AG09309 (cell line): Measurements from ENCODE around the gene IL10RB.

Experiments used
- DNase-seq: peaks from one replicate; pipeline ENCODE4 v3.0.0-alpha.2; 2010; ENCODE audit warnings: low read depth
- H3K4me3 ChIP-seq: 2 replicates; pipeline ENCODE4 v1.5.1; 2011; ENCODE audit warnings: mild to moderate bottlenecking, low read depth, low read length, moderate library complexity; ENCODE audit not compliant: control insufficient read depth
- TF ChIP-seq, protein P1 (sequence below): IDR thresholded peaks from 2 replicates; pipeline ENCODE4 v1.5.1; 2011; ENCODE audit warnings: mild to moderate bottlenecking, low read depth, low read length, inconsistent platforms; ENCODE audit not compliant: insufficient read depth, control insufficient read depth; ENCODE audit errors: missing control alignments

The IL10RB gene

DNA sequence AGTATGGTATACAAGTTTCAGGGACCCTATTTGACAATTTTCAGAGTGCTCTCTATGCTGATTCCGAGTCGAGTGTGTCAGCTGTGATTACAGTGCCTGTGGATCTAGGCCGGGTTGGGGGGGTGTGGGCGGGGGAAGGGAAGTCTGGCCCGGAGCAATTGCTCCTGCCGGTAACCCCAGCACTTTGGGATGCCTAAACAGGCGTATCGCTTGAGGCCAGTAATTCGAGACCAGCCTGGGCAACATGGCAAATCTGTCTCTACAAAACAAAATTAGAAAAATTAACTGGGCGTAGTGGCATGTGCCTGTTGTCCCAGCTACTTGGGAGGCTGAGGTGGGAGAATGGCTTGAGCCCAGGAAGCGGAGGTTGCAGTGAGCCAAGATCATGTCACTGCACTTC lies 1.6 kb upstream of the IL10RB start:
- H3K4me3 ChIP-seq = no peak overlapping the region
- TF ChIP-seq, protein P1, sequence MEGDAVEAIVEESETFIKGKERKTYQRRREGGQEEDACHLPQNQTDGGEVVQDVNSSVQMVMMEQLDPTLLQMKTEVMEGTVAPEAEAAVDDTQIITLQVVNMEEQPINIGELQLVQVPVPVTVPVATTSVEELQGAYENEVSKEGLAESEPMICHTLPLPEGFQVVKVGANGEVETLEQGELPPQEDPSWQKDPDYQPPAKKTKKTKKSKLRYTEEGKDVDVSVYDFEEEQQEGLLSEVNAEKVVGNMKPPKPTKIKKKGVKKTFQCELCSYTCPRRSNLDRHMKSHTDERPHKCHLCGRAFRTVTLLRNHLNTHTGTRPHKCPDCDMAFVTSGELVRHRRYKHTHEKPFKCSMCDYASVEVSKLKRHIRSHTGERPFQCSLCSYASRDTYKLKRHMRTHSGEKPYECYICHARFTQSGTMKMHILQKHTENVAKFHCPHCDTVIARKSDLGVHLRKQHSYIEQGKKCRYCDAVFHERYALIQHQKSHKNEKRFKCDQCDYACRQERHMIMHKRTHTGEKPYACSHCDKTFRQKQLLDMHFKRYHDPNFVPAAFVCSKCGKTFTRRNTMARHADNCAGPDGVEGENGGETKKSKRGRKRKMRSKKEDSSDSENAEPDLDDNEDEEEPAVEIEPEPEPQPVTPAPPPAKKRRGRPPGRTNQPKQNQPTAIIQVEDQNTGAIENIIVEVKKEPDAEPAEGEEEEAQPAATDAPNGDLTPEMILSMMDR = no peak
- no peak for DNase-seq

DNA sequence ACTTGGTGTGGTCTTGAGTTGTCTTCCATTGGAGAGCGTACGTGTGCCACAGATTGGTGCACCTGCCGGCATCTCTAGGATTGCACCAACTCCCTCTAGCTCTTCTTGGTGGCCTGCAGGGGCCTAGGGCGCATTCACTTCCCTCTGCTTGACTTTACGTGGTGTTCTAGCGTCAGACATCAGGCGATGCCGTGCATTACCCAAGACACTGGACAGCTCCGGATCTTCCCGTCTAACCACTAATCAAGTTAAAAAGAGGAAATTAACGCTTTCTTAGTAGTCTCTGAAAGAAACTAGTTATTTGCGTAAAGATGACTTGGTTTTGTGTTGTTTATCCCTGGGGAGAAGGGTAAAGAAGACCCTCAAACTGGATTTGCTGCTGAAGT lies 510 bp upstream of the IL10RB start:
- TF ChIP-seq, protein P1 = no peak
- H3K4me3 ChIP-seq = peak overlapping the region; percentile 93
- no peak for DNase-seq

DNA sequence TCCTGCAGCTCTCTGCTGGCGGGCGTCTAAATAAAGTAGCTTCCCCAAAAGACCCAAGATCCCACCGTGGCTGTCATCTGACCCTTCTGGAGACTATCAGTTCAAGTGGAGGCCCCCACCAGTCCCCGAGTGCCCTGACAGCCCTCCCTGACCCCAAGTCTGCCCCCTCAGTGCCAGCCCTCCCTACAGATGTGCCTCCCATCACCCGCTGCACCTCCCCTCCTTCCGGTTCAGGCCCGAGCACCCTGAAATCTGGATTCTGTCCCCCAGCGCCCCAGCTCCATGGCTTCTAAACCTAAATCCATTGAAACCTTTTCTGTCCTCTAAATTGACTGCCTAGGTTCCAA lies 595 bp downstream of the IL10RB start:
- H3K4me3 ChIP-seq = peak overlapping the region; percentile 93
- DNase-seq = no peak
- TF ChIP-seq, protein P1 = no peak

DNA sequence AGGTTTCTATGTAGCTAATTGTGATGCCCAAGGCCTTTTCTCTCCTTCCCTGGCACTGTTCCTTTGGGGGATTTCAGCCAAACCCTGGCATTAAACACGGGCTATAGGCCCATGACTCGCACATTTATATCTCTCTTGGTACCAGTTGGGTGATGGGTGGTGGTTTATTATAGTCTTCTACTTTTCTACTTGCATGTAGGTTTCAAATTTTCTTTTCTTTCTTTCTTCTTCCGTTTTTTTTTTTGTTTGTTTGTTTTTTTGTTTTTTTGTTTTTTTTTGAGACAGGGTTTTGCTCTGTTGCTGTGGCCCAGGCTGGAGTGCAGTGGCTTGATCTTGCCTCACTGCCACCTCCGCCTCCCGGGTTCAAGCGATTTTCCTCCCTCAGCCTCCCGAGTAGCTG lies 1.1 kb downstream of the IL10RB start:
- TF ChIP-seq, protein P1 = no peak
- peak overlapping the region; percentile 93 for H3K4me3 ChIP-seq
- DNase-seq = no peak

DNA sequence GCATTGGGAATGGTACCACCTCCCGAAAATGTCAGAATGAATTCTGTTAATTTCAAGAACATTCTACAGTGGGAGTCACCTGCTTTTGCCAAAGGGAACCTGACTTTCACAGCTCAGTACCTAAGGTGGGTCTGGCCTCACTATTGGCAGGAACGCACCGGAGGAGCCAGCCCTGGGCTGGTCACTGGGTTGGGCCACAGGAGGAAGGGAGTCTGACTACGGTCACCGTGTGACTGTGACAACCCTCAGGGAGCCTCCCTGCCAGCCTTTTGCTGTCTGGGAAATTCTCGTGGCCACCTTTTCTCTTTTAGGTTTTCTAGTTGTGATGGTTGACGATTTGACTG lies 2.2 kb downstream of the IL10RB start:
- TF ChIP-seq, protein P1 = no peak
- no peak for DNase-seq
- H3K4me3 ChIP-seq = no peak overlapping the region

DNA sequence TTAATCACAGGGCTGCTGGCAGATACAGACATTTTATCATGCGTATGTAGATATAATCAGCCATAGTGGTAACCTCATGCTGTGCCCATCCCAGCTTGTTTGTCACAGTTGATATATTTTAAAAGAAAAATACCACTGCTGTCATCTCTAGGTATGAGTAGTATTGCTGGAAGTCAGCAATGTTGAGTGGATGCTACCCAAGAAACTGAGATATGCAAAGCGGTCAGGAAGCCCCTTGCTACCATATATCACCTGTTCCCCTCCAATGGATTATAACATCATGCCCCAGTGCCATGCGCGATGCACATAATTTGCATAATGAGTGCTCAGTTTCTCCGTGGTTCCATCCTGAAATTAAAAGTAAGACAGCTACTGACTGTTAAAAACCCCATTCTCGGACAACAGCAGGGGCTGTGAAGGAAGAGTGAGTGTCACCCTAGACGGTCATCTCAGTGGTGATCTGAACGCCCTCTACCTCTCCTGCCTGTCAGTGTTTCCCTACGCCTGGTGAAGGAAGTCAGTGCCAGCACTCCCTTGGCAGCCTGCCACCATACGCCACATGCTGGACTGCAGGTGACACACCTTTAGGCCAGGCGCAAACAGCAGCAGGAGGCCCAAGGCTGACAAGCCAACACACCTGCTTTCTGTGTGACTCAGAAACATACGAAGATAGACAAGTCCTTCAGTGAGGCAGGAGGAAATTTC lies 2.7 kb downstream of the IL10RB start:
- H3K4me3 ChIP-seq = no peak overlapping the region
- TF ChIP-seq, protein P1 = no peak
- DNase-seq = no peak

DNA sequence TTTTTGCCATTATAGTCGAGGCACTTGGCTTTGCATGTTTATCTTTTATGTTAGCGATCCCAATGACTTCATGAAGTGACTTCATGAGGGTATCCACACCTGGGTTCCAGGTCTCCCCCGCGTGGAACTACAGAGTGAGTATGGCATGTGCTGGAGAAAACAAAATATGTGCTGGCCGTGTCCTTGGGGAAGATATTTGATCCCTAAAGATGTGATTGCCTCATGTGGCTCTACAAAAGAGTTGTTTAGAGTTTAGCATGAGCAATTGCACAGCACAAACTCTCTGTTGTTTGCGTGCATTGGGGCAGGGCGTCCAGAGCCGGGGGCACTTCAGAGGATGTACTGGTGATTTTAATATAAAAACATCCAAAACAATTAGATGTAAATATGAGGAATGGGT lies 4.8 kb downstream of the IL10RB start:
- no peak overlapping the region for H3K4me3 ChIP-seq
- TF ChIP-seq, protein P1 = no peak
- DNase-seq = no peak
